Panc1 (cell line): ENCODE measurements around the gene CALU. TPM values are rescaled to one million over a fixed set of nuclear protein-coding genes. Genes with fewer than 3 reads are reported as not detected.

Experiments
- ATAC-seq: fragments of 200-7000 bp; cut with Tn5 transposase; 2 replicates; pipeline ENCODE4 v1.9.1; 2020; ENCODE audit warnings: mild to moderate bottlenecking, moderate library complexity
- BruUV-seq: library from RNA; stranded (reverse); fragments of 400-500 nt; replicated peaks from 2 replicates; lab custom pipeline; 2021; lab: Mats Ljungman, UMichigan
- CTCF ChIA-PET: fragments of 300-600 bp; sonication (Branson Sonifier 250); formaldehyde crosslinking; loops from one replicate; lab custom pipeline; 2022; ENCODE audit warnings: antibody characterized with exemption; lab: Charles Lee
- POLR2A ChIA-PET: fragments of 300-600 bp; sonication (Branson Sonifier 250); formaldehyde crosslinking; loops from one replicate; lab custom pipeline; 2022; ENCODE audit warnings: antibody characterized with exemption; lab: Charles Lee
- DNase-seq: peaks from one replicate; pipeline ENCODE4 v3.0.0-alpha.2; 2010; ENCODE audit warnings: low read depth, low spot score
- H3K27ac ChIP-seq: 2 replicates; pipeline ENCODE4 v1.5.1; 2011; ENCODE audit warnings: mild to moderate bottlenecking, low read length, inconsistent platforms
- H3K27me3 ChIP-seq: fragments of 200-500 bp; sonication (Bioruptor generic); 2 replicates; pipeline ENCODE4 v1.6.0; 2014; ENCODE audit warnings: low read length, inconsistent platforms; ENCODE audit not compliant: control insufficient read depth, insufficient read depth
- H3K36me3 ChIP-seq: fragments of 200-500 bp; sonication (Bioruptor generic); 2 replicates; pipeline ENCODE4 v1.5.1; 2014; ENCODE audit warnings: inconsistent platforms, mild to moderate bottlenecking, low read length, moderate library complexity; ENCODE audit not compliant: control insufficient read depth, insufficient read depth
- H3K4me1 ChIP-seq: 2 replicates; pipeline ENCODE4 v1.5.1; 2011; ENCODE audit warnings: inconsistent platforms, mild to moderate bottlenecking, low read length, moderate library complexity; ENCODE audit not compliant: control insufficient read depth, insufficient read depth
- H3K4me3 ChIP-seq, 2 experiments: 2 replicates each; pipeline ENCODE4 v1.5.1; 2011 to 2012; ENCODE audit warnings: low read depth in 2 of 2, low read length in 2 of 2, mild to moderate bottlenecking in 2 of 2, inconsistent platforms in 1 of 2, moderate library complexity in 1 of 2
- H3K9me3 ChIP-seq: fragments of 200-500 bp; sonication (Bioruptor generic); 2 replicates; pipeline ENCODE4 v1.5.1; 2014; ENCODE audit warnings: low read depth, mild to moderate bottlenecking, inconsistent platforms, low read length, moderate library complexity; ENCODE audit not compliant: control insufficient read depth, insufficient read depth
- CTCF ChIP-seq: fragments of 450-650 bp; IDR thresholded peaks from 2 replicates; pipeline ENCODE4 v1.5.1; 2017; ENCODE audit warnings: mild to moderate bottlenecking
- POLR2AphosphoS5 ChIP-seq: IDR thresholded peaks from 2 replicates; pipeline ENCODE4 v1.6.1; 2012; ENCODE audit warnings: mild to moderate bottlenecking, low read depth, low read length, moderate library complexity
- REST ChIP-seq, 2 experiments: IDR thresholded peaks; 2 replicates each; pipeline ENCODE4 v1.6.1; 2011 to 2012; ENCODE audit warnings: low read depth in 2 of 2, control low read depth in 1 of 2, low read length in 1 of 2, mild to moderate bottlenecking in 1 of 2, moderate library complexity in 1 of 2; ENCODE audit not compliant: insufficient read depth in 1 of 2
- SIN3A ChIP-seq: IDR thresholded peaks from 2 replicates; pipeline ENCODE4 v1.6.1; 2012; ENCODE audit warnings: low read depth, mild to moderate bottlenecking, low read length, moderate library complexity, borderline replicate concordance; ENCODE audit not compliant: insufficient read depth
- TCF7L2 ChIP-seq: IDR thresholded peaks from 2 replicates; pipeline ENCODE4 v1.6.1; 2011; ENCODE audit warnings: mild to moderate bottlenecking, low read depth, low read length, inconsistent platforms
- in situ Hi-C: cut with HindIII; loops from 2 replicates; pipeline ENCODE4 v1.10.0; 2016; ENCODE audit warnings: low sequenced_read_pairs, low pct_unique_long_range_greater_than_20kb
- intact Hi-C: fragments of 100-400 bp; cut with micrococcal nuclease; formaldehyde crosslinking; loops from one replicate; pipeline ENCODE4 v1.10.0; 2022; ENCODE audit not compliant: unreplicated experiment
- total RNA-seq: library from RNA; stranded (reverse); gene quantifications from one replicate; pipeline ENCODE4 v1.2.1, GENCODE V29; 2021; ENCODE audit not compliant: unreplicated experiment

Gene CALU
- total RNA-seq, 1 experiment from 2014 or later = 210 TPM

- intact Hi-C loops (no loop called here), in situ Hi-C loops (no loop called here)
- ChIA-PET CTCF (no interaction called here), POLR2A (interaction anchor here (0.5 kb wide), 1 partner anchor 153 kb away, joined by 3 read pairs; no protein-coding TSS in a partner anchor)
- TF ChIP-seq CTCF = no peak
- TF ChIP-seq POLR2AphosphoS5 = no peak
- TF ChIP-seq SIN3A = no peak
- Histone ChIP-seq H3K9me3 (no peaks in the 10 kb centered on the region), H3K27me3 (peaks cover 3% of the 10 kb centered on the region; the same call in 1 of the 2 replicates), H3K27ac (no peak overlapping the region), H3K4me1 (no peaks in the 10 kb centered on the region), H3K4me3 (no peak overlapping the region), H3K36me3 (no peaks in the 10 kb centered on the region)
- BruUV-seq = no TSS peak
- DNase-seq = no peak
- no peak for ATAC-seq
These were observed 20.1 kb upstream of the CALU start for GRCh38 chr7:128718967-128719642.

GRCh38 chr7:128721376-128721775 is 17.8 kb upstream of the CALU start:
- Histone ChIP-seq H3K36me3 (no peaks in the 10 kb centered on the region), H3K27ac (no peak overlapping the region), H3K4me1 (no peaks in the 10 kb centered on the region), H3K27me3 (peaks cover 3% of the 10 kb centered on the region; the same call in 1 of the 2 replicates), H3K9me3 (no peaks in the 10 kb centered on the region), H3K4me3 (no peak overlapping the region)
- ChIA-PET CTCF (interaction anchor here (0.5 kb wide), 1 partner anchor 247 kb away, joined by 3 read pairs; no protein-coding TSS in a partner anchor), POLR2A (no interaction called here)
- TF ChIP-seq REST (IDR thresholded peaks at IDR 0.05; ENCODE audit: insufficient read depth in 1 of 2, low read depth in 2 of 2, low read length in 1 of 2) (no peak), SIN3A (no peak), CTCF (no peak), TCF7L2 (no peak), POLR2AphosphoS5 (no peak)
- DNase-seq = no peak
- intact Hi-C loops (no loop called here), in situ Hi-C loops (no loop called here)
- no peak for ATAC-seq
- no TSS peak for BruUV-seq
